ENCODE measurements around the gene SH3RF3.
"Not testable (repeated sequence)": the region's sequence is repeated elsewhere in the genome, so short reads cannot be mapped to it uniquely, and the experiment has no call there.

The SH3RF3 gene

GRCh38 chr2:109533823-109534222 lies 404.8 kb downstream of the SH3RF3 start:
- H2AFZ ChIP-seq (ENCODE audit: low read depth, low read length) = no peak overlapping the region
- no peaks in the 10 kb centered on the region for H3K27me3 ChIP-seq (ENCODE audit: insufficient read depth, low read length)
- no peaks in the 10 kb centered on the region for H3K36me3 ChIP-seq (ENCODE audit: insufficient read depth, low read length)
- H3K4me3 ChIP-seq (ENCODE audit: low read length) = no peak overlapping the region
- H3K4me1 ChIP-seq (ENCODE audit: insufficient read depth, low read length) = no peaks in the 10 kb centered on the region
- no peaks in the 10 kb centered on the region for H3K9me3 ChIP-seq (ENCODE audit: low read length)

GRCh38 chr2:109535217-109535946 lies 406.4 kb downstream of the SH3RF3 start:
- Histone ChIP-seq H2AFZ (ENCODE audit: low read depth, low read length) (no peak overlapping the region), H3K36me3 (ENCODE audit: insufficient read depth, low read length) (no peaks in the 10 kb centered on the region), H3K9me3 (ENCODE audit: low read length) (no peaks in the 10 kb centered on the region), H3K4me3 (ENCODE audit: low read length) (no peak overlapping the region), H3K4me1 (ENCODE audit: insufficient read depth, low read length) (no peaks in the 10 kb centered on the region), H3K27me3 (ENCODE audit: insufficient read depth, low read length) (no peaks in the 10 kb centered on the region)

- not testable (repeated sequence) for H3K27me3 ChIP-seq (ENCODE audit: insufficient read depth, low read length); H3K9me3 ChIP-seq (ENCODE audit: low read length); H3K36me3 ChIP-seq (ENCODE audit: insufficient read depth, low read length); H3K4me3 ChIP-seq (ENCODE audit: low read length); H3K4me1 ChIP-seq (ENCODE audit: insufficient read depth, low read length); H2AFZ ChIP-seq (ENCODE audit: low read depth, low read length)
Measured at GRCh38 chr2:109536556-109536955, 407.6 kb downstream of the SH3RF3 start.

GRCh38 chr2:109537565-109538222 lies 408.7 kb downstream of the SH3RF3 start:
- H3K4me1 ChIP-seq (ENCODE audit: insufficient read depth, low read length) = no peaks in the 10 kb centered on the region
- H3K27me3 ChIP-seq (ENCODE audit: insufficient read depth, low read length) = no peaks in the 10 kb centered on the region
- no peak overlapping the region for H2AFZ ChIP-seq (ENCODE audit: low read depth, low read length)
- no peak overlapping the region for H3K4me3 ChIP-seq (ENCODE audit: low read length)
- H3K36me3 ChIP-seq (ENCODE audit: insufficient read depth, low read length) = no peaks in the 10 kb centered on the region
- H3K9me3 ChIP-seq (ENCODE audit: low read length) = no peaks in the 10 kb centered on the region

DNA sequence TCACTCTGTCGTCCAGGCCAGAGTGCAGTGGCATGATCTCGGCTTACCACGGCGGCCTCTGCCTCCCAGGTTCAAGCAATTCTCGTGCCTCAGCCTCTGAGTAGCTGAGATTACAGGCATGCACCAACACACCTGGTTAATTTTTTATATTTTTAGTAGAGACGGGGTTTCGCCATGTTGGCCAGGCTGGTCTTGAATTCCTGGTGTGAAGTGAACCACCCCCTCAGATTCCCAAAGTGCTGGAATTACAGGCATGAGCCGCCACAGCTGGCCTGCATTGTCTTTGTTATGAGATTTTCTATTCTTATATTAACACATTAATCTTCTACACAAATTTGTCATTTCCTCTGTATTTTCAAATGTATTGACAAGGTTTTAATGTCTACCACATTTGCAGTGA lies 409.5 kb downstream of the SH3RF3 start:
- H3K27me3 ChIP-seq (ENCODE audit: insufficient read depth, low read length) = no peaks in the 10 kb centered on the region
- no peaks in the 10 kb centered on the region for H3K36me3 ChIP-seq (ENCODE audit: insufficient read depth, low read length)
- no peak overlapping the region for H2AFZ ChIP-seq (ENCODE audit: low read depth, low read length)
- no peak overlapping the region for H3K4me3 ChIP-seq (ENCODE audit: low read length)
- no peaks in the 10 kb centered on the region for H3K9me3 ChIP-seq (ENCODE audit: low read length)
- no peaks in the 10 kb centered on the region for H3K4me1 ChIP-seq (ENCODE audit: insufficient read depth, low read length)

GRCh38 chr2:109542384-109542783 lies 413.4 kb downstream of the SH3RF3 start:
- Histone ChIP-seq H3K4me1 (ENCODE audit: insufficient read depth, low read length) (peaks cover 9% of the 10 kb centered on the region), H3K36me3 (ENCODE audit: insufficient read depth, low read length) (peaks cover 2% of the 10 kb centered on the region), H2AFZ (ENCODE audit: low read depth, low read length) (no peak overlapping the region), H3K27me3 (ENCODE audit: insufficient read depth, low read length) (no peaks in the 10 kb centered on the region), H3K9me3 (ENCODE audit: low read length) (no peaks in the 10 kb centered on the region), H3K4me3 (ENCODE audit: low read length) (no peak overlapping the region)

DNA sequence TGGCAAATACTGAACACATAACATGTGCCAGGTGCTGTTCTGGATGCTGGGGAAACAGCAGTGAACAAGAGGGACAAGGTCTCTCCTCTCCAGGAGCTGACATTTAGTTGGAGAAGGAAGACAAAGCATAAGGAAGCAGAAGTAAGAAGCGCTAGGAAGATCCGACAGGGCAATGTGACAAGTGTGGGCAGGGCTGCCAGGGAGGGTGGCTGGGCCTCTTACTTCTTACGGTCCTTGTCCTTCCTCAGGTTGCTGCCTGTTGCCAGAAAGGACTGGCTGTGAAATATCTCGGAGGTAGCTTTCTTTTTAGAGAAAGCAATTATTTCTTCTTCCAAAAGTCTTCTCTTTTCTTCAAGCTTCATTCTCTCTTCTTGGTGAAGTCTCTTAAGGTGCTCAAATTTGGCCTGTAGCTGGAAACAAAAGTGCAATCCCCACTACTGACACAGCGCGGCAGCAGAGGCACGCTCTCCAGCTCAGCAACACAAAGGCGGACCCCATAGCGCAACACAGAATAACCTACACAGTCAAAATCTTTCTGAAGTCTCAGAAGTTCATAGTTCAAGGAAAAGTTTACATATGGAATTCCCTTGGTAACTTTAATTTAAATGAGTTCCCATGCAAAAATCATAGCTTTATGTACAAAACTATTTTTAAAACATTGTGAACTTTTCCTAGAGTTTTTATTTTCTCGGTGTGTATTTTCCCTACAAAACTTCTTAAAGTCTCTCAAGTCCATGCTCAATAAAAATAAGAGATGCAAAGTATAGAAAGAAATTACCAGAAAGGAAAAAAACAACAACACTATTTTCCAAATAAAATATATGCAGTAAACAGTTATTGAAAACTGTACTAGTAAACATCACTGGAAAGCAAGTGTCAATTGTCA lies 417.1 kb downstream of the SH3RF3 start:
- H3K27me3 ChIP-seq (ENCODE audit: insufficient read depth, low read length) = no peaks in the 10 kb centered on the region
- H3K36me3 ChIP-seq (ENCODE audit: insufficient read depth, low read length) = peaks cover 2% of the 10 kb centered on the region
- peaks cover 21% of the 10 kb centered on the region for H3K4me1 ChIP-seq (ENCODE audit: insufficient read depth, low read length)
- H2AFZ ChIP-seq (ENCODE audit: low read depth, low read length) = no peak overlapping the region
- peaks cover 2% of the 10 kb centered on the region for H3K9me3 ChIP-seq (ENCODE audit: low read length)
- H3K4me3 ChIP-seq (ENCODE audit: low read length) = no peak overlapping the region

DNA sequence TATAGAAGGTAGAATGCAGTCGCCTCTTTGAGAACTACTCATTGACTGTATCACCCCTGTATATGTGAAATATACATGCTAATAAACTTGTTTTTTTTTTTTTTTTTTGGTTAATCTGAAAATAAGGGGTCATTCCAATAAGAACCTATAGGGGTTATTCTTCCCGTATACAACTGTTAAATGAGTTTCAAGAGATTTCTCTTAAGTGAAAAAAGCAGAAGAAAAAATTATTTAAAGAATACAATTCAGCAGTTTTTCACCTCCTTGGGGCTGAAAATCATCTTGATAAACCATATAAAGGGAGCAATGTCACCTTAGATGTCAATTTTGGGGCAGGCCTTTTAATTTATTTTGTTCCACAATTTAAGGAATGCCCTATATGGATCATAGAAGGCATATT lies 418.3 kb downstream of the SH3RF3 start:
- peaks cover 8% of the 10 kb centered on the region for H3K9me3 ChIP-seq (ENCODE audit: low read length)
- peaks cover 9% of the 10 kb centered on the region for H3K36me3 ChIP-seq (ENCODE audit: insufficient read depth, low read length)
- no peaks in the 10 kb centered on the region for H3K27me3 ChIP-seq (ENCODE audit: insufficient read depth, low read length)
- H3K4me3 ChIP-seq (ENCODE audit: low read length) = no peak overlapping the region
- peaks cover 21% of the 10 kb centered on the region for H3K4me1 ChIP-seq (ENCODE audit: insufficient read depth, low read length)
- no peak overlapping the region for H2AFZ ChIP-seq (ENCODE audit: low read depth, low read length)

- H3K9me3 ChIP-seq (ENCODE audit: low read length) = peaks cover 15% of the 10 kb centered on the region
- H3K4me1 ChIP-seq (ENCODE audit: insufficient read depth, low read length) = peaks cover 21% of the 10 kb centered on the region
- H3K27me3 ChIP-seq (ENCODE audit: insufficient read depth, low read length) = no peaks in the 10 kb centered on the region
- H3K4me3 ChIP-seq (ENCODE audit: low read length) = no peak overlapping the region
- H2AFZ ChIP-seq (ENCODE audit: low read depth, low read length) = no peak overlapping the region
- H3K36me3 ChIP-seq (ENCODE audit: insufficient read depth, low read length) = peaks cover 23% of the 10 kb centered on the region
Measured at GRCh38 chr2:109549016-109549590, 420.1 kb downstream of the SH3RF3 start.
